ENCODE data around the gene GSK3A.

Gene GSK3A

GRCh38 chr19:42229855-42230351 is 12.5 kb downstream of the GSK3A start:
- Histone ChIP-seq H3K36me3 (replicated peaks; ENCODE audit: low read depth, low read length) (peaks cover 77% of the 10 kb centered on the region), H3K4me2 (ENCODE audit: low read length) (no peak overlapping the region), H3K79me2 (ENCODE audit: low read length) (peaks cover 51% of the 10 kb centered on the region), H4K20me1 (ENCODE audit: insufficient read depth, low read length) (peaks cover 24% of the 10 kb centered on the region; the same call in 1 of the 2 replicates), H2AFZ (ENCODE audit: low read depth, low read length) (no peak overlapping the region), H3K27ac (ENCODE audit: low read length) (no peak overlapping the region), H3K9ac (ENCODE audit: low read length) (no peak overlapping the region), H3K4me3 (ENCODE audit: low read length) (no peak overlapping the region), H3K9me3 (ENCODE audit: insufficient read depth, low read length) (no peaks in the 10 kb centered on the region), H3K27me3 (ENCODE audit: low read depth, low read length) (no peaks in the 10 kb centered on the region), H3K4me1 (ENCODE audit: low read length) (no peaks in the 10 kb centered on the region)
- no peak for TF ChIP-seq EZH2phosphoT487 (IDR thresholded peaks at IDR 0.05; ENCODE audit: low read depth)
- TF ChIP-seq CTCF (IDR thresholded peaks at IDR 0.05; ENCODE audit: low read depth, low read length), result no peak

DNA sequence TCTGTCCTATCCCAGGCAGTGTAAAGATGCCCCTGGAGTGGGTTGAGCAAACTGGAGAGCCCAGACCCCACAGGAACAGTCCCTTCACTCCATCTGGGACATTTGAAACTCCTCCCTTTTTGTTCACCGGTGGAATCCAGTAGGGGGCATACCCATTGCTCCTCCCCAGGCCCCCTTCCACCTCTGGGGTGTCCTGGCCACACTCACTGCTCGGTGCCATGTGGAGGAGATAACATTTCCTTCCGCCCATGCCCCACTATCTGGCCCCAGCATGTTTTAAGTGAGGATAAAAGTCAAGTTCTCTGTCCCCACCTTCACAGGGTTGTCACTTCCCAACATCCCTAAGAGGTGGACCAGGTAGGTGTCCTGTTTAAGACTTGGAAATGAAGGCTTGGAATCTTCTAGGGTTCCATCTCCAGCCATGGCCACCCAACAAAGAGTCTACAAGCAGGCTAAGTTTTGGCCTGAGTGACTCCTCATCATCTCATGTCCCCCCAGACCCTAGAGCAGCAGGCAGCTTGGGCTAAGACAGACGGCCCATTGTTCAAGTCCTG is 13.0 kb downstream of the GSK3A start:
- H3K4me1 ChIP-seq (ENCODE audit: low read length), result no peaks in the 10 kb centered on the region
- H3K9ac ChIP-seq (ENCODE audit: low read length), result no peak overlapping the region
- no peaks in the 10 kb centered on the region for H3K9me3 ChIP-seq (ENCODE audit: insufficient read depth, low read length)
- no peak overlapping the region for H3K4me2 ChIP-seq (ENCODE audit: low read length)
- peaks cover 76% of the 10 kb centered on the region for H3K36me3 ChIP-seq (replicated peaks; ENCODE audit: low read depth, low read length)
- no peak overlapping the region for H2AFZ ChIP-seq (ENCODE audit: low read depth, low read length)
- H3K27ac ChIP-seq (ENCODE audit: low read length), result no peak overlapping the region
- peaks cover 24% of the 10 kb centered on the region; the same call in 1 of the 2 replicates for H4K20me1 ChIP-seq (ENCODE audit: insufficient read depth, low read length)
- no peaks in the 10 kb centered on the region for H3K27me3 ChIP-seq (ENCODE audit: low read depth, low read length)
- H3K79me2 ChIP-seq (ENCODE audit: low read length), result peaks cover 53% of the 10 kb centered on the region
- no peak for TF ChIP-seq EZH2phosphoT487 (IDR thresholded peaks at IDR 0.05; ENCODE audit: low read depth)
- no peak; the same call in 1 of the 2 replicates for TF ChIP-seq CTCF (IDR thresholded peaks at IDR 0.05; ENCODE audit: low read depth, low read length)
- no peak overlapping the region for H3K4me3 ChIP-seq (ENCODE audit: low read length)

DNA sequence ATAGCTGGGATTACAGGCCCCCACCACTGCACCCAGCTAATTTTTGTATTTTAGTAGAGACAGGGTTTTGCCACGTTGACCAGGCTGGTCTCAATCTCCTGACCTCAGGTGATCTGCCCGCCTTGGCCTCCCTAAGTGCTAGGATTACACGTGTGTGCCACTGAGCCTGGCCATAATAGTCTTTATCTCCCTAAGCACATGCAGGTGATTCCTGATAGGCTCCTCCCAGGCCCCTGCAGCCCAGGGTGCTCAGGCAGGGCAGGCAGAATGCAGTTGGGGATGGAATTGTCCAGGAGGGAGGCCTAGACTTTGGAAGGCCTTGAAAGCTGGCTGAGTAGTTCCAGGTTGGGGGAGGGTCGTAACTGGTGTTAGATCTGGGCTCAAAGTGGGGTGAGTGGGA is 13.8 kb downstream of the GSK3A start:
- peaks cover 72% of the 10 kb centered on the region for H3K36me3 ChIP-seq (replicated peaks; ENCODE audit: low read depth, low read length)

GRCh38 chr19:42226886-42227285 is 15.5 kb downstream of the GSK3A start:
- Histone ChIP-seq H3K79me2 (ENCODE audit: low read length) (peaks cover 62% of the 10 kb centered on the region), H3K36me3 (replicated peaks; ENCODE audit: low read depth, low read length) (peaks cover 64% of the 10 kb centered on the region), H3K4me3 (ENCODE audit: low read length) (no peak overlapping the region)

More for the DNA sequence above, 13.8 kb downstream of the GSK3A start:
- no peak overlapping the region for H2AFZ ChIP-seq (ENCODE audit: low read depth, low read length)
- no peaks in the 10 kb centered on the region for H3K9me3 ChIP-seq (ENCODE audit: insufficient read depth, low read length)
- H4K20me1 ChIP-seq (ENCODE audit: insufficient read depth, low read length), result peaks cover 24% of the 10 kb centered on the region; the same call in 1 of the 2 replicates
- TF ChIP-seq CTCF (IDR thresholded peaks at IDR 0.05; ENCODE audit: low read depth, low read length), result no peak
- no peak for TF ChIP-seq EZH2phosphoT487 (IDR thresholded peaks at IDR 0.05; ENCODE audit: low read depth)
- H3K27ac ChIP-seq (ENCODE audit: low read length), result no peak overlapping the region
- no peaks in the 10 kb centered on the region for H3K4me1 ChIP-seq (ENCODE audit: low read length)
- H3K9ac ChIP-seq (ENCODE audit: low read length), result no peak overlapping the region
- no peaks in the 10 kb centered on the region for H3K27me3 ChIP-seq (ENCODE audit: low read depth, low read length)
- no peak overlapping the region for H3K4me3 ChIP-seq (ENCODE audit: low read length)
- peaks cover 52% of the 10 kb centered on the region for H3K79me2 ChIP-seq (ENCODE audit: low read length)
- no peak overlapping the region for H3K4me2 ChIP-seq (ENCODE audit: low read length)

More at GRCh38 chr19:42226886-42227285, 15.5 kb downstream of the GSK3A start:
- Histone ChIP-seq H2AFZ (ENCODE audit: low read depth, low read length) (no peak overlapping the region), H3K27me3 (ENCODE audit: low read depth, low read length) (no peaks in the 10 kb centered on the region), H3K4me1 (ENCODE audit: low read length) (no peaks in the 10 kb centered on the region), H3K9me3 (ENCODE audit: insufficient read depth, low read length) (no peaks in the 10 kb centered on the region), H3K27ac (ENCODE audit: low read length) (no peak overlapping the region), H4K20me1 (ENCODE audit: insufficient read depth, low read length) (peaks cover 33% of the 10 kb centered on the region; the same call in 1 of the 2 replicates), H3K9ac (ENCODE audit: low read length) (no peak overlapping the region), H3K4me2 (ENCODE audit: low read length) (no peak overlapping the region)
- TF ChIP-seq CTCF (IDR thresholded peaks at IDR 0.05; ENCODE audit: low read depth, low read length) (no peak), EZH2phosphoT487 (IDR thresholded peaks at IDR 0.05; ENCODE audit: low read depth) (no peak)
